HT-29 (cell line): ENCODE results near the gene LYPD1. TPM values are rescaled to one million over a fixed set of nuclear protein-coding genes. Genes with fewer than 3 reads are reported as not detected.

ENCODE experiments used
- DNase-seq: peaks from one replicate; pipeline ENCODE4 v3.0.0-alpha.2; 2015; ENCODE audit warnings: low spot score
- total RNA-seq: library from RNA; depleted of rRNA; stranded (reverse); fragments of >200 nt; shearing (Covaris generic); gene quantifications from 2 replicates; pipeline ENCODE4 v1.2.3, GENCODE V29; 2014

The LYPD1 gene
- total RNA-seq, 1 experiment from 2014 or later: not detected

- DNase-seq: no peak
Measured at GRCh38 chr2:132668189-132668823, 1.7 kb downstream of the LYPD1 start.

- DNase-seq: no peak
Measured at GRCh38 chr2:132667706-132668105, 2.3 kb downstream of the LYPD1 start.

DNA sequence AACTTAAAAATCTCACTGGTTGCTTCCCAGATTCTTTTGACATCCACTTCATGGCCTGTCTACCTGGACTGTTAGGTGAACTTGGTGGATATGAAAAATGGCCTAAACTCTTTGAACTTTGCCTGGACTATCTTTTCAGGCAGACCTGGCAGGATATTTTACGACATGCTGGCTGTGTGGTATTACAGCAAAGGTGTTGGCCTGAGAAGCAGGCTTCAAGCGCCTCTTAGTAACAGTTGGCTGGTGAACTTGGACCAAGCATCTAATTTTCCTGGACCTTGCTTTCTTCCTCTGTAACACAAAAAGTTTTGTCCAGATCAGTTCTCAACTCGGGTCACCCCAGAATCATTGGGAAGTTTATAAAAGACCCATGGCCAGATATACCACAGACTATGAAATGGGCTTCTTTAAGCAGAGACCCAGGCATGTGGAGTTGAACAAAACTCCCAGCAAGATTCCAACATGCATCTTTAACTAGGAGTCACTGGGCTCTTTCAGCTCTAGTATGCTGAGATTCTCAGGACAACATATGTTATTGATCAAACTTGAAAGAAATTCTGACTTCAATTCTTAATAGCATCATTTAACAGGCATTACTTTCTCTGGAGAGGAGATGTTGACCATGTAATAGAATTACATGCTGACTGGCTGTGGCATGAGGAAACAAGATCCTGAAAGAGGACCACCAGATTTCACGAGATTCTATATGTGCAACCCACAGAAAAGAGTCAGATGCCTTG lies 4.4 kb downstream of the LYPD1 start:
- no peak for DNase-seq

- no peak for DNase-seq
Measured at GRCh38 chr2:132664096-132664495, 5.9 kb downstream of the LYPD1 start.

- DNase-seq: no peak
Measured at GRCh38 chr2:132662732-132663131, 7.3 kb downstream of the LYPD1 start.

DNA sequence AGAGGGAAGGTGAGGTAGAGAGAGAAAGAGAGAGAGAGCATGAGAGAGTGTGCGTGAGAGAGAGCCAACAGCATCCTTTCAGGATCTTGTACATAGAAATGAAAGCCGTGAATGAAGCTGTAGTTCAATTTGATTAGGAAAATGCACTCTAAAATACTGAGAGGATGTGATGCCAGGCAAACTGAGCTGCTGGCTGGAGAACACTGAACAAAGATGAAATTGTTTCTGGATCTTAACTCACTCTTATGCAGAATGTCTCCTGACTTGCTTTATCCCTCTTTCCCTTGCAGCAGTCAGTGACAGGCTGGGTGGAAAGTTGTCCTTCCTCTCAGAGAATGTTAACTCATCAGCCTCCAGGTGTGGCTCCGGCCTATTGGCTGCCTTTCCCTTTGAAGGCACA lies 10.7 kb downstream of the LYPD1 start:
- no peak for DNase-seq

DNA sequence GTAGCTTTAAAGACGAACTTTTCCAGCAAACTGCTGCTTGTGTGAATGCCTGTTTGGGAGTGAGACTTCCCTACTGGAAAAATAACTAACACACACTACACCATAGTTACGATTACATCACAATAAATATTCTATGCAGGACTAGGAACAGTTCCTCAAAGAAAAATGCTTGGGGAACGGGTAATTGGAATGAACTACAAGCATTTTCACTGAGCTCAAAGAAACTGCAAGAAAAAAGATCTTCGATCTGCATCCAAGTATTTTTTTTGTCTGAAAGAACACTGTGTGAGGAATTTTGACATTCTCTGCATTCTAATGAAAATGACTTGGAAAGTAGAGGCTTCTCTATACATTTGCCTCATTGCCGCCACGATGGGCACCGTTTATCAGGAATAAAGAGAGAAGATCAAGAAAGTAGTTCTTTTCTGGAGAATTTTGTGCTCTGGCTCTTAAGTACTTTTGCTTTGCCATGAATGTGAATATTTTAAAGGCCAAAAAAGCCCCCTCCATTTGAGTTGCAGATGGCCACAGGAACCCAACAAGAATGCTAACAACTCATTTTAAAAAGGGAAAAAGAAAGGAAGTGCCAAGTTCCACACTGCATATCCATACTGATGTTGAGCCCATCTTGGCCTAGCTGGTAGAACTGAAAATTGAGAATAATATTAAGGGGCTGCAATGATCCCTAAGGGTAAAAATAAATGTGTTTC lies 13.6 kb downstream of the LYPD1 start:
- no peak for DNase-seq

DNA sequence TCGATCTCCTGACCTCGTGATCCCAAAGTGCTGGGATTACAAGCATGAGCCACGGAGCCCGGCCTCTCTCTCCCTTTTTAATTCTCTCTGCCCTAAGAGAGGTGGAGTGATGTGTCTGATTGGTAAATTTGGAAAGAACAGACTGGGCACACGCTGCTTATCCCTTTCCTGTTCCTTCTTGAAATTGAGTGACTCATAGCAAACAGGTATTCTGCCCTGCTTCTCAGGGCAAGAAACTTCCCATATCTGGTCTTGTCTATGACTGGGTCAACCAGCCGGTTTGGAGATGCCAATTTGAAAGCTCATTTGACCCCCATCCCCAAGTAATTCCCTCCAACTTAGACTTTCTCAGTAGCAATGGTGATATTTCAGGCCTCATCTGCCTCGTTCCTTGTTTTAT lies 15.0 kb downstream of the LYPD1 start:
- no peak for DNase-seq

DNA sequence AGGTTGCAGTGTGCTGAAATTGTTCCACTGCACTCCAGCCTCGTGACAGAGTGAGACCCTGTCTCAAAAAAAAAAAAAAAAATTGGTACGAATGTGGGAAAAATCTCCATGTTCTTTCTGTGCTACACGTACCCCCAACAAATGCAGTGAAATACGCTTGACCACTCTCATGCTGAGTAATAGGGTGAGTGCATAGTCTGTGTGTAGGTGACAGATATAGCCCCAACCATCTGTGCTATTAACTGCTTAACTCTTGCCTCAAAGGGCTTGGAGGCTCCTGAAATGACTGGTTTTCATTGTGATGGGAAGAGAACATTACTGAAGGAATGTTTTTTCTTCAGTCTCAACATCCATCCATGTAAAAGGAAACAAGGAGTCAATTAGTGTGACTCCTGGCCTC lies 15.7 kb downstream of the LYPD1 start:
- no peak for DNase-seq

DNA sequence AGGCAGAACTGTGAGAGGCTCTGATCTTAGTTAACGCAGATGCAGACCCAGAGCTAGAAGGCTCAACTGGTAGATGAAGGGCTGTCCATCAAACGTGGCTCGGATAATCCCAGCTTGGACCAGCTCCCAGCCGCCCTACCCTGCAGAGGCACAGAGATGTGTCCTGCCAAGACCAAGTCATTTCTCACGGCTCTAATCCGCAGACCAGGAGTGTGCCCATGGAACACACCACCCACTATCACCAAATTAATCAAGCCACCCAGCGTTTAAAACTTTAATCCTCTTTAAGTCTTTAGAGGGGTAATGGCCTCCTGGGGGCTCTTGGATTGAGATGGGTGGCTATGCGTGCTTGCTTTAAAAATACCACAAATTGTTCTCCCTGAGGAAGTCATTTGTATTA lies 17.5 kb downstream of the LYPD1 start:
- DNase-seq: no peak

DNA sequence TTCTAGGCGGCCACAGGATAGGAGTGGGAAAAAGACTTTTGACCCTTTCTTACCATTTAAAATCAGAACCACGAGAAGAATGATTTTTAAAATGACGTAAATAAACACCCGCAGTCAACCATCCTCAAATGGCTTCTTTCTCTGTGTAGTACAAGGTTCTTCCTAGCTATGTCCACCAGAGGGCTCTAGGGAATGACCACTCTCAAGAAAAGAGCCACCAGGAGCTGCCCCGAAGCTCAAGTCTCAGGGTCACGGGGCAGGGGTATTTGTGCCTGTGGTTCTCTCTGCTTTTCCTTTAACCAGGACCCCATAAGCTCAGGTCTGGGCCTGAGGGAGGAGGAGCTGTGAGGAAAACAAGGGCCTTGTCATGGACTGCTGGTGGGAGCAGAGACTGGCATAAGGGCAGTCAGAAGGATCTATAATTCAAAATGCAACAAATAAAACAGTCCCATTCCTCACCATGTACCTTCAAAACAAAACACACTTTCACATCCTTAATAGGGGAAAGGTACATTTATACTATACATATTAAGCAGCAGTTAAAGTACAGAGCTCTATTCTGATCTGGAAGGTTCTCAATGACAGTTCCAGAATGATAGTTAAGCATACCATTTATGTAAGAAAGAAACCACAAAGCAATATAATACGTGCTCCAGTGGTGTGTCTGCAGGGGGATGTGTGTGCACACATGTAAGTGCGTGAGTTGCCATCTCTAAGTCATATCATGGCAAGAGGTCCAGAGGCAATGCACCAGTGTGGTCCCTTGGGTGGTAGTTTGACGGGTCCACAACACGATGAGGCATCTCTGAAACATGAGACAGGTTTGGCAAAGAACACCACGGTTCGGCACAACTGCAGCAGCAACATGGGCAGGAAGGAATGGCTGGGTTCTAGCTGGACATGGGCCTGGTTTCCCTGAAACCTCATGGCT lies 18.6 kb downstream of the LYPD1 start:
- peak; percentile 58 for DNase-seq

GRCh38 chr2:132646540-132647108 lies 23.4 kb downstream of the LYPD1 start:
- no peak for DNase-seq

DNA sequence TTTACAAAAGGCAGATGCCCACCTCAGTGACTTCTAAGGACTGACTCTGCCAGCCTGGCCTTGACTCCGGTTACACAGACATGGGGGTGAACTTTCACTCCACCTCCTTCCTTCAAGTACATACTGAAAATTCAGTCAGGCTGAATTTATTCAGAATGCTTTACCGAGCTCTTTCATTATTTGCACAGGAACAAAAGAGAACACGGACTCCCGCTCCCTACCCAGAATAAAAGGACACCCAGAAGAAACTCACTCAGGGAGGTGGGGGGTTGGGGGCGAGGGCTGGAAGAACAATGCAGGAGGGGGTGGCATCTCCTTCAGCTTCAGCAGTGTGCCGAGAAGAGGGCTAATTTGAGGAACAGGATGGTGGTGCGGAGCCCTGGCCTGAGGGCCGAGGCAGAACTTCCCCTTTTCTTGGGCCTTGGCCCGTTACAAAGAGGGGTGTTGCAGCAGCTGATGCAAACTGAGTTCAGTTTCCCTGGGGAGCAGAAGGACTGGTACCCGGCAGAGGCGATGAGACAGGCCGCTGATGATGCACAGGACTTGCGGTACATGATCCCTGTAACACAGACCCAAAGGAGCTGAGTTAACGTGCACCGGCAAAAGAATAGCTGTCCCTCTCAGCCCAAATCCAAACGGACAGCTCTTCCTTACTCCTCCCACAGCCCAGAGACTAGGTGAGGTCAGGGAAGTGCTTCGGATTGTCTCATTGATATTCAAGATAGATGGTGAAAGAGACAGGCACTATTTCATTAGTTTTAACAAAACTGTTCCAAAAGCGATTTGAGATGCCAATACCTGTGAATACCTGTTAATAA lies 24.1 kb downstream of the LYPD1 start:
- no peak for DNase-seq

GRCh38 chr2:132645176-132645575 lies 24.8 kb downstream of the LYPD1 start:
- no peak for DNase-seq

- no peak for DNase-seq
Measured at GRCh38 chr2:132642415-132642814, 27.6 kb downstream of the LYPD1 start.

GRCh38 chr2:132641819-132642218 lies 28.2 kb downstream of the LYPD1 start:
- DNase-seq: no peak

- DNase-seq: no peak
Measured at GRCh38 chr2:132640116-132640515, 29.9 kb downstream of the LYPD1 start.

GRCh38 chr2:132638313-132639040 lies 31.5 kb downstream of the LYPD1 start:
- no peak for DNase-seq

DNA sequence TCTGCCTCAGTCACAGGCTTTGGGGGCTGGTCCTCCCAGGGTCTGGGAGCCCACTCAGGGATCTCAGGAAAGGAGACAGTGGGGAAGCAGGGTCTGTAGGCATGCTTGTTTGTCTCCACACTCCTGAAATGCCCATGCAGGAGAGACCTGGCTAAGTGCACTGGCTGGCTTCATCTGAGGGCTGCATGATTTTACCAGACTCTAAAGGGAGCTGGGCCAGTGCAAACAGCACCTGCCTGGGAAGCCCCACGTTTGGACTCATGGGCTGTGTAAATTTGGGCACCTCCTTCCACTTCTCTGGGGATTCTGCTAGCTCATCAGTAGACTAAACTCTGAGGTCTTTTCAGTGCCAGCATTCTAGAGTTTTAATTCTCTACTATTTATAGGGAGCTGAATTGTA lies 33.7 kb downstream of the LYPD1 start:
- DNase-seq: no peak

GRCh38 chr2:132633635-132634034 lies 36.4 kb downstream of the LYPD1 start:
- DNase-seq: no peak
